PC-3 (cell line): ENCODE results near the gene SNTG2. TPM values are rescaled to one million over a fixed set of nuclear protein-coding genes. Genes with fewer than 3 reads are reported as not detected.
"Not testable (repeated sequence)": the region's sequence is repeated elsewhere in the genome, so short reads cannot be mapped to it uniquely, and the experiment has no call there.

ENCODE experiments used
- ATAC-seq: fragments of 200-7000 bp; cut with Tn5 transposase; 2 replicates; pipeline ENCODE4 v1.9.1; 2020; ENCODE audit warnings: mild to moderate bottlenecking, moderate library complexity
- BruUV-seq: library from RNA; stranded (reverse); fragments of 400-500 nt; replicated peaks from 2 replicates; lab custom pipeline; 2021; lab: Mats Ljungman, UMichigan
- CTCF ChIA-PET: fragments of 300-600 bp; sonication (Branson Sonifier 250); formaldehyde crosslinking; loops from one replicate; lab custom pipeline; 2022; ENCODE audit warnings: antibody characterized with exemption; lab: Charles Lee
- POLR2A ChIA-PET: fragments of 300-600 bp; sonication (Branson Sonifier 250); formaldehyde crosslinking; loops from one replicate; lab custom pipeline; 2022; ENCODE audit warnings: antibody characterized with exemption; ENCODE audit not compliant: unreplicated experiment; lab: Charles Lee
- DNase-seq: peaks from one replicate; pipeline ENCODE4 v3.0.0-alpha.2; 2015
- H2AFZ ChIP-seq: fragments of 300-600 bp; sonication (generic); 2 replicates; pipeline ENCODE4 v1.6.0; 2016; ENCODE audit warnings: antibody characterized with exemption, low read length
- H3F3A ChIP-seq: fragments of 300-600 bp; sonication (generic); one replicate; pipeline ENCODE4 v1.6.0; 2017; ENCODE audit warnings: antibody characterized with exemption, low read length, control low read depth, mild to moderate bottlenecking; ENCODE audit not compliant: unreplicated experiment
- H3K27ac ChIP-seq: fragments of 300-600 bp; sonication (generic); 2 replicates; pipeline ENCODE4 v1.5.1; 2016; ENCODE audit warnings: mild to moderate bottlenecking, low read length
- H3K27me3 ChIP-seq: fragments of 300-600 bp; sonication (generic); 2 replicates; pipeline ENCODE4 v1.6.1; 2016; ENCODE audit warnings: low read length, mixed read lengths
- H3K36me3 ChIP-seq: fragments of 300-600 bp; sonication (generic); 2 replicates; pipeline ENCODE4 v1.6.1; 2016; ENCODE audit warnings: low read depth, mixed run types, low read length, mixed read lengths
- H3K4me1 ChIP-seq: fragments of 300-600 bp; sonication (generic); 2 replicates; pipeline ENCODE4 v1.5.1; 2016; ENCODE audit warnings: low read length; ENCODE audit not compliant: insufficient read depth
- H3K4me2 ChIP-seq: fragments of 300-600 bp; sonication (generic); 2 replicates; pipeline ENCODE4 v1.6.0; 2016; ENCODE audit warnings: low read length
- H3K4me3 ChIP-seq: fragments of 300-600 bp; sonication (generic); 2 replicates; pipeline ENCODE4 v1.5.1; 2016; ENCODE audit warnings: mild to moderate bottlenecking, low read length, mixed read lengths
- H3K79me2 ChIP-seq: fragments of 300-600 bp; sonication (generic); 2 replicates; pipeline ENCODE4 v1.6.1; 2017; ENCODE audit warnings: low read length, mixed read lengths
- H3K9ac ChIP-seq: fragments of 300-600 bp; sonication (generic); 2 replicates; pipeline ENCODE4 v1.6.0; 2016; ENCODE audit warnings: mild to moderate bottlenecking, low read length
- H3K9me2 ChIP-seq: fragments of 300-600 bp; sonication (generic); replicated peaks from 2 replicates; pipeline ENCODE4 v1.6.1; 2016; ENCODE audit warnings: mixed run types, low read length, mixed read lengths
- H3K9me3 ChIP-seq: fragments of 300-600 bp; sonication (generic); 2 replicates; pipeline ENCODE4 v1.6.1; 2016; ENCODE audit warnings: low read length, mixed read lengths
- H4K20me1 ChIP-seq: fragments of 300-600 bp; sonication (generic); 2 replicates; pipeline ENCODE4 v1.6.1; 2016; ENCODE audit warnings: low read length, mixed read lengths
- EZH2 ChIP-seq: fragments of 300-600 bp; sonication (generic); IDR thresholded peaks from one replicate; pipeline ENCODE4 v1.6.1; 2017; ENCODE audit warnings: antibody characterized with exemption, mild to moderate bottlenecking, low read length; ENCODE audit not compliant: unreplicated experiment
- EZH2phosphoT487 ChIP-seq: fragments of 300-600 bp; sonication (generic); IDR thresholded peaks from 2 replicates; pipeline ENCODE4 v1.6.1; 2018; ENCODE audit warnings: mild to moderate bottlenecking, antibody characterized with exemption, low read length, borderline replicate concordance
- intact Hi-C: fragments of 100-400 bp; cut with micrococcal nuclease; formaldehyde crosslinking; loops from 2 replicates; pipeline ENCODE4 v1.9.0; 2023
- total RNA-seq: library from RNA; depleted of rRNA; stranded (reverse); fragments of >200 nt; gene quantifications from 2 replicates; pipeline ENCODE4 v1.2.3, GENCODE V29; 2014
- TF ChIP-seq, protein P1 (sequence below): fragments of 300-600 bp; sonication (generic); conservative IDR thresholded peaks from 2 replicates; pipeline ENCODE4 v1.5.1; 2017; ENCODE audit warnings: antibody characterized with exemption, low read depth, mild to moderate bottlenecking, low read length

SNTG2 gene
- total RNA-seq, 1 experiment from 2014 or later, result not detected

DNA sequence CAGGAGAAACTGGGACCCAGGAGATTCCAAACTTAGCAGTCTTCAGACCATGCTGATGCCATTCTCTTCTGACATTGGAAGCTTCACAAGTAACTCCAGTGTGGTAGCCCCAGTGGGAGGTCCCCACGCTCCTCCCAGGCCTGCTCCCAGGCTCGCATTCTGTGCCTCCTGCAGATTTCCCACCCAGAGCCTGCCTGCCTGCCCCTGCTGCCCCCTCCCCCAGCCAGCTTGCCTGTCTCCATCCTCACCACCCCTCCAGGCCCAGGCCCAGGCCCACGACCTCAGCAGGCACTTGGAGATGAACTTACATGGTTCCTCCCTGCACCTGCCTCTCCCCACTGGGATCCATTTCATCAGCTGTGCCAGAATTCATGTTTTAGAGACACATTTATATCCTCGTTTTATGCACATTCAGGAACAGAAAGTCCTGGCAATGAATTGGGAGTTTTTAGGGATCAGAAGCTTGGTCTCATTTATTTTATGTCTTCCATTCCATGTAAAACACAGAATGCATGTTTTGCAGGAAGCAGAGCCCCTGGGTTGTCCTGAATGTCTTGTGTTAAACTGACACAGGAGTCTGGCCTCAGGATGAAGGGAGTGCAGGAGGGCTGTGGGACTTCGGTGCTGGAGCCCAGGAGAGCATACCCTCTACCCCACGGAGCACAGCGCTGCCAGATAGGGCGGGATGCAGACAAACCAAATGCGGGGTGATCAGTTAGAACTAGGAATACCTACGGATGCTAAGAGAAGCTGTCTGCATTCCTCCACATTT is 150.5 kb downstream of the SNTG2 start:
- Histone ChIP-seq H3K27ac (no peak overlapping the region), H3K79me2 (no peaks in the 10 kb centered on the region), H3K9me2 (no peaks in the 10 kb centered on the region), H3K9me3 (no peaks in the 10 kb centered on the region), H3K4me1 (no peaks in the 10 kb centered on the region), H3K9ac (no peak overlapping the region), H2AFZ (no peak overlapping the region), H3F3A (no peaks in the 10 kb centered on the region), H3K4me2 (no peak overlapping the region), H4K20me1 (no peaks in the 10 kb centered on the region), H3K36me3 (no peaks in the 10 kb centered on the region), H3K27me3 (peaks cover 87% of the 10 kb centered on the region), H3K4me3 (no peak overlapping the region)
- ChIA-PET POLR2A (no interaction called here), CTCF (no interaction called here)
- no peak for ATAC-seq
- TF ChIP-seq EZH2phosphoT487 (no peak), EZH2 (no peak)
- TF ChIP-seq, protein P1, sequence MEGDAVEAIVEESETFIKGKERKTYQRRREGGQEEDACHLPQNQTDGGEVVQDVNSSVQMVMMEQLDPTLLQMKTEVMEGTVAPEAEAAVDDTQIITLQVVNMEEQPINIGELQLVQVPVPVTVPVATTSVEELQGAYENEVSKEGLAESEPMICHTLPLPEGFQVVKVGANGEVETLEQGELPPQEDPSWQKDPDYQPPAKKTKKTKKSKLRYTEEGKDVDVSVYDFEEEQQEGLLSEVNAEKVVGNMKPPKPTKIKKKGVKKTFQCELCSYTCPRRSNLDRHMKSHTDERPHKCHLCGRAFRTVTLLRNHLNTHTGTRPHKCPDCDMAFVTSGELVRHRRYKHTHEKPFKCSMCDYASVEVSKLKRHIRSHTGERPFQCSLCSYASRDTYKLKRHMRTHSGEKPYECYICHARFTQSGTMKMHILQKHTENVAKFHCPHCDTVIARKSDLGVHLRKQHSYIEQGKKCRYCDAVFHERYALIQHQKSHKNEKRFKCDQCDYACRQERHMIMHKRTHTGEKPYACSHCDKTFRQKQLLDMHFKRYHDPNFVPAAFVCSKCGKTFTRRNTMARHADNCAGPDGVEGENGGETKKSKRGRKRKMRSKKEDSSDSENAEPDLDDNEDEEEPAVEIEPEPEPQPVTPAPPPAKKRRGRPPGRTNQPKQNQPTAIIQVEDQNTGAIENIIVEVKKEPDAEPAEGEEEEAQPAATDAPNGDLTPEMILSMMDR, result no peak
- BruUV-seq, result no TSS peak
- DNase-seq, result no peak
- intact Hi-C loops, result no loop called here

DNA sequence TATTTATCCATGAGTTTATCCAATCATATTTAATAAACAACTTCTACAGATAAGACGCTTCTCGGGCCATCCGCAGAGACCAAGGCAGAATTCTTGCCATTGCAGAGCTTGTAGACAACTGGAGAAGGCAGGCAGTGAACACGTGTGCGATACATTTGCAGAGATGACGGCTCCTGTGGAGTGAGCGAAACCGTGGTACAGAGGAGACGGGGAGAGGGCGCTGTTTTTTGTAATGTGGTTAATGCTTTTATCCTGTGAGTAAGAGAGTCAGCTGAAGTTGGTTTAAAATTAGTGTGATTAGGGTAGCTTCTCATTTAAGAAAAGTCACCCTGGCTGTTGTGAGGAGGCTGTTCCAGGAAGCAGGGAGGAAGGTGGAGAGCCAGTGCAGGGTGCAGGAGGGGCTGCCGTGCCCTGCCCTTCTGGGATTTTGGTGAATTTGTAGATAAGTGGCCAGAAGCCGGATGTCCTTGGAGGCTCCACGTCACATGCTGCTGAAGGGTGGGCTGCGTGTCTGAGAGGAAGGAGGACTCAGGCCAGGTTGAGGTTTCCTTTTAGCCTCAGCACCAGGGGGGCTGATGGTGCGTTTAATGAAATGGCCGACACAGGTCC is 151.4 kb downstream of the SNTG2 start:
- DNase-seq (no peak), ATAC-seq (no peak)
- Histone ChIP-seq H3K4me1 (no peaks in the 10 kb centered on the region), H4K20me1 (no peaks in the 10 kb centered on the region), H3K9me3 (no peaks in the 10 kb centered on the region), H3K27me3 (peaks cover 78% of the 10 kb centered on the region), H3K79me2 (no peaks in the 10 kb centered on the region), H3K36me3 (no peaks in the 10 kb centered on the region), H3K4me3 (no peak overlapping the region), H3K4me2 (no peak overlapping the region), H3F3A (no peaks in the 10 kb centered on the region), H3K9ac (no peak overlapping the region), H2AFZ (no peak overlapping the region), H3K9me2 (no peaks in the 10 kb centered on the region), H3K27ac (no peak overlapping the region)
- intact Hi-C loops, result no loop called here
- ChIA-PET CTCF (no interaction called here), POLR2A (no interaction called here)
- no TSS peak for BruUV-seq
- TF ChIP-seq EZH2phosphoT487 (no peak), EZH2 (no peak)
- TF ChIP-seq, protein P1, result no peak

DNA sequence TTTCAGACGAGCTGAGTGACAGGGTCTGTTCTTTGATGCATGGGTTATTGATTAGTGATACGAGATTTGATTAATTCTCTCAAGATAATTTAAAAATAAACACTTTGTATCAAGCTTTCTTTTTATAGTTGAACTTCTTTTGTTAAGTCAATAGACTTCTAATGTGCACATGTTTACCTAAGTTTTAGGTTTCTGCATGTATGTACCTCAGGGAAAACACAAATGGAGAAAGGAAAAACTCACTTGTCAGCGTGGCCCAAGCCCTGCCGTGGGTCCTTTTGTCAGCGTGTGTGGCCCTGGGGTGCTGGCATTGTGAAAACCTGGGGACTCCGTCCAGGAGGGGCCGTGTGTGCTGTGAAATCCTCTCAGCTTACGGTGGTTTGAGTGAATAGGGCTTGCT is 153.7 kb downstream of the SNTG2 start:
- no peak for ATAC-seq
- Histone ChIP-seq H3K4me3 (no peak overlapping the region), H3K9ac (no peak overlapping the region), H3K27me3 (peaks cover 55% of the 10 kb centered on the region), H3K9me3 (no peaks in the 10 kb centered on the region), H3K4me2 (no peak overlapping the region), H2AFZ (no peak overlapping the region), H3K79me2 (no peaks in the 10 kb centered on the region), H3K27ac (no peak overlapping the region), H3K36me3 (no peaks in the 10 kb centered on the region), H3K4me1 (no peaks in the 10 kb centered on the region), H3F3A (no peaks in the 10 kb centered on the region), H4K20me1 (no peaks in the 10 kb centered on the region), H3K9me2 (no peaks in the 10 kb centered on the region)
- BruUV-seq, result no TSS peak
- ChIA-PET CTCF (no interaction called here), POLR2A (no interaction called here)
- DNase-seq, result no peak
- intact Hi-C loops, result no loop called here
- TF ChIP-seq EZH2phosphoT487 (no peak), EZH2 (no peak)
- TF ChIP-seq, protein P1, result no peak

DNA sequence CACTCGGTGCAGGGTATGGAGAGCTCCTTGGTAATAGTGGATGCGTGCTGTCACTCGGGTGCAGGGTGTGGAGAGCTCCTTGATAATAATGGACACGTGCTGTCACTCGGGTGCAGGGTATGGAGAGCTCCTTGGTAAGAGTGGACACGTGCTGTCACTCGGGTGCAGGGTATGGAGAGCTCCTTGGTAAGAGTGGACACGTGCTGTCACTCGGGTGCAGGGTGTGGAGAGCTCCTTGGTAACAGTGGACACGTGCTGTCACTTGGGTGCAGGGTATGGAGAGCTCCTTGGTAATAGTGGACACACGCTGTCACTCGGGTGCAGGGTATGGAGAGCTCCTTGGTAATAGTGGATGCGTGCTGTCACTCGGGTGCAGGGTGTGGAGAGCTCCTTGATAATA is 155.7 kb downstream of the SNTG2 start:
- CTCF ChIA-PET, H3F3A ChIP-seq, H3K4me1 ChIP-seq, ATAC-seq, H3K4me2 ChIP-seq, intact Hi-C loops, H3K4me3 ChIP-seq, H3K9ac ChIP-seq, BruUV-seq, H3K9me3 ChIP-seq, H3K27ac ChIP-seq, H3K36me3 ChIP-seq, H4K20me1 ChIP-seq, H3K79me2 ChIP-seq, H3K9me2 ChIP-seq, POLR2A ChIA-PET, H2AFZ ChIP-seq, DNase-seq: not testable (repeated sequence)
- H3K27me3 ChIP-seq, result peaks cover 36% of the 10 kb centered on the region
